Ramos (cell line): ENCODE data around the gene CEBPG.

Source experiments
- in situ Hi-C: fragments of 300-500 bp; cut with MboI; formaldehyde crosslinking; loops from one replicate; pipeline ENCODE4 v1.14.3; 2022; ENCODE audit warnings: low sequenced_read_pairs; ENCODE audit not compliant: unreplicated experiment

The CEBPG gene

GRCh38 chr19:33377586-33378475 is 4.3 kb downstream of the CEBPG start:
- in situ Hi-C loops = no loop called here

GRCh38 chr19:33379151-33379829 is 5.8 kb downstream of the CEBPG start:
- in situ Hi-C loops = no loop called here

- in situ Hi-C loops = no loop called here
Observed at GRCh38 chr19:33381101-33381500, 7.6 kb downstream of the CEBPG start.

GRCh38 chr19:33382006-33382405 is 8.5 kb downstream of the CEBPG start:
- in situ Hi-C loops = no loop called here

GRCh38 chr19:33382982-33383381 is 9.5 kb downstream of the CEBPG start:
- in situ Hi-C loops = no loop called here

- in situ Hi-C loops = no loop called here
Observed at GRCh38 chr19:33383720-33384292, 10.3 kb downstream of the CEBPG start.

- in situ Hi-C loops = no loop called here
Observed at GRCh38 chr19:33384983-33385382, 11.5 kb downstream of the CEBPG start.

- in situ Hi-C loops = no loop called here
Observed at GRCh38 chr19:33385956-33386355, 12.4 kb downstream of the CEBPG start.

GRCh38 chr19:33386361-33386858 is 12.9 kb downstream of the CEBPG start:
- in situ Hi-C loops = no loop called here

GRCh38 chr19:33387351-33388230 is 14.1 kb downstream of the CEBPG start:
- in situ Hi-C loops = no loop called here

GRCh38 chr19:33388231-33388724 is 14.8 kb downstream of the CEBPG start:
- in situ Hi-C loops = no loop called here

GRCh38 chr19:33388725-33389420 is 15.4 kb downstream of the CEBPG start:
- in situ Hi-C loops = no loop called here

GRCh38 chr19:33389421-33390100 is 16.1 kb downstream of the CEBPG start:
- in situ Hi-C loops = no loop called here

- in situ Hi-C loops = no loop called here
Observed at GRCh38 chr19:33390101-33390907, 16.8 kb downstream of the CEBPG start.

GRCh38 chr19:33390908-33391630 is 17.6 kb downstream of the CEBPG start:
- in situ Hi-C loops = no loop called here

- in situ Hi-C loops = no loop called here
Observed at GRCh38 chr19:33391631-33392249, 18.2 kb downstream of the CEBPG start.
